PC-9 (cell line): ENCODE data around the gene CLPSL2.

ENCODE experiments used
- EZH2 ChIP-seq: fragments of 200-600 bp; sonication (generic); IDR thresholded peaks from 2 replicates; pipeline ENCODE4 v1.8.0; 2017; ENCODE audit warnings: antibody characterized with exemption, low read depth
- TF ChIP-seq, protein P1 (sequence below): fragments of 200-600 bp; sonication (generic); conservative IDR thresholded peaks from 2 replicates; pipeline ENCODE4 v1.6.1; 2017; ENCODE audit warnings: mixed run types, antibody characterized with exemption, mild to moderate bottlenecking, moderate library complexity

DNA sequence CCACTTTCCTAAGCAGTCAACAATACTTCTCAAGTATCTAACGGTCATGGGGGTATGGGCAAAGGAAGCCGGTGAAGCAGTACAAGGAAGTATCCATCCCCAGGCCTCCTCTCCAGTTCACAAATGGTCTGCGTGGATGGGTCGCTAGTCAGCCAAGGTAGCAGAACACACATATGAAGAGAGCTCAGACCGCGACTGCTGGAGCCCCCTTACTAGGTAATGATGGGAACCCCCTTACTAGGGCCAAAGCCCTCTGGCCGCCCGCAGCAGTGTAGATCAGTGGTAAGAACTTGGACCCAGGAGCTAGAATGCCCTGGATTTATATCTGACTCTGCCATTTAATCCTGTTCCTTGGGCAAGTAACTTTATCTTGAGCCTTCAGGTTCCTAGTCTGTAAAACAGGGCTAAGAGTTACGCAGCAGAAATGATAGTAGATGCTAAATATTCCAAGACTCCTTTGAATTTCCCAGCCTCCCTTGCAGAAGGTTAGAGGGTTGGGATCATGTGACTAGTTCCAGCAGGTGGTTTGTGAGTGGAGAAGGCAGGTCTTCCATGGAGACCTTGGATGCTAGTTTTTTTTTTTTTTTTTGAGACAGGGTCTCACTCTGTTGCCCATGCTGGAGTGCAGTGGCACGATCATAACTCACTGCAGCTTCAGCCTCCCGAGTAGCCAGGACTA is 2.1 kb upstream of the CLPSL2 start:
- TF ChIP-seq, protein P1, sequence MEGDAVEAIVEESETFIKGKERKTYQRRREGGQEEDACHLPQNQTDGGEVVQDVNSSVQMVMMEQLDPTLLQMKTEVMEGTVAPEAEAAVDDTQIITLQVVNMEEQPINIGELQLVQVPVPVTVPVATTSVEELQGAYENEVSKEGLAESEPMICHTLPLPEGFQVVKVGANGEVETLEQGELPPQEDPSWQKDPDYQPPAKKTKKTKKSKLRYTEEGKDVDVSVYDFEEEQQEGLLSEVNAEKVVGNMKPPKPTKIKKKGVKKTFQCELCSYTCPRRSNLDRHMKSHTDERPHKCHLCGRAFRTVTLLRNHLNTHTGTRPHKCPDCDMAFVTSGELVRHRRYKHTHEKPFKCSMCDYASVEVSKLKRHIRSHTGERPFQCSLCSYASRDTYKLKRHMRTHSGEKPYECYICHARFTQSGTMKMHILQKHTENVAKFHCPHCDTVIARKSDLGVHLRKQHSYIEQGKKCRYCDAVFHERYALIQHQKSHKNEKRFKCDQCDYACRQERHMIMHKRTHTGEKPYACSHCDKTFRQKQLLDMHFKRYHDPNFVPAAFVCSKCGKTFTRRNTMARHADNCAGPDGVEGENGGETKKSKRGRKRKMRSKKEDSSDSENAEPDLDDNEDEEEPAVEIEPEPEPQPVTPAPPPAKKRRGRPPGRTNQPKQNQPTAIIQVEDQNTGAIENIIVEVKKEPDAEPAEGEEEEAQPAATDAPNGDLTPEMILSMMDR: no peak
- TF ChIP-seq EZH2: no peak
